B cell (primary cell): ENCODE measurements around the gene ALG2. TPM values are rescaled to one million over a fixed set of nuclear protein-coding genes. Genes with fewer than 3 reads are reported as not detected.
A peak's percentile ranks its signal among the peaks of the same experiment; 100 is the strongest.

Experiments
- ATAC-seq: fragments of 200-7000 bp; cut with Tn5 transposase; one replicate; pipeline ENCODE4 v1.10.0; 2021; ENCODE audit warnings: low read depth, mild to moderate bottlenecking, moderate number of reproducible peaks, moderate library complexity
- CTCF ChIA-PET: fragments of 350-600 bp; sonication (Branson Sonifier 250); formaldehyde crosslinking; loops from one replicate; lab custom pipeline; 2021; ENCODE audit warnings: antibody characterized with exemption, inconsistent platforms; lab: Charles Lee
- POLR2A ChIA-PET: fragments of 350-600 bp; sonication (Branson Sonifier 250); formaldehyde crosslinking; loops from one replicate; lab custom pipeline; 2021; ENCODE audit warnings: antibody characterized with exemption; lab: Charles Lee
- DNase-seq: peaks from one replicate; pipeline ENCODE4 v3.0.0; 2013
- H2AFZ ChIP-seq: 2 replicates; pipeline ENCODE4 v1.6.1; 2012; ENCODE audit warnings: mild to moderate bottlenecking, low read depth, low read length; ENCODE audit not compliant: insufficient read depth, poor library complexity, severe bottlenecking
- H3K27ac ChIP-seq, 2 donors: 1 replicate in 1 of 2; 2 replicates in 1 of 2; pipeline ENCODE4 v1.5.1; 2012 to 2013; ENCODE audit warnings: low read length in 2 of 2, mild to moderate bottlenecking in 2 of 2, moderate library complexity in 1 of 2
- H3K27me3 ChIP-seq, 4 experiments: fragments of 200-600 bp in 1 of 4; sonication (generic) in 1 of 4; replicated peaks in 1 of 4; 1 replicate in 2 of 4; 2 replicates in 2 of 4; pipeline versions ENCODE4 v1.6.1 to v1.7.0; 2013 to 2016; ENCODE audit warnings: low read length in 3 of 4, mild to moderate bottlenecking in 2 of 4, mixed read lengths in 1 of 4, moderate library complexity in 1 of 4; ENCODE audit not compliant: insufficient read depth in 4 of 4, control insufficient read depth in 3 of 4; ENCODE audit errors: control extremely low read depth in 1 of 4
- H3K36me3 ChIP-seq, 2 experiments: replicated peaks in 1 of 2; 1 replicate in 1 of 2; 2 replicates in 1 of 2; pipeline versions ENCODE4 v1.6.1 to v1.7.1; 2013; ENCODE audit warnings: low read length in 1 of 2; ENCODE audit not compliant: insufficient read depth in 2 of 2, control insufficient read depth in 1 of 2; ENCODE audit errors: control extremely low read depth in 1 of 2, extremely low read depth in 1 of 2
- H3K4me1 ChIP-seq, 2 donors: fragments of 200-600 bp in 1 of 2; sonication (generic) in 1 of 2; 1 replicate in 1 of 2; 2 replicates in 1 of 2; pipeline versions ENCODE4 v1.5.1 to v1.6.1; 2013 to 2017; ENCODE audit warnings: low read length in 2 of 2; ENCODE audit not compliant: control insufficient read depth in 2 of 2, insufficient read depth in 2 of 2
- H3K4me2 ChIP-seq: replicated peaks from 2 replicates; pipeline ENCODE3; 2012; ENCODE audit warnings: mild to moderate bottlenecking, low read depth, low read length; ENCODE audit not compliant: poor library complexity, severe bottlenecking
- H3K4me3 ChIP-seq, 5 experiments: fragments of 200-600 bp in 1 of 5; sonication (generic) in 1 of 5; 1 replicate in 3 of 5; 2 replicates in 2 of 5; pipeline versions ENCODE4 v1.5.1 to v1.7.0; 2011 to 2016; ENCODE audit warnings: low read length in 4 of 5, mild to moderate bottlenecking in 4 of 5, low read depth in 2 of 5, control low read depth in 1 of 5, moderate library complexity in 1 of 5; ENCODE audit not compliant: insufficient read depth in 1 of 5; ENCODE audit errors: control extremely low read depth in 1 of 5, extremely low read depth in 1 of 5
- H3K79me2 ChIP-seq: fragments of 200-600 bp; sonication (generic); one replicate; pipeline ENCODE4 v1.6.0; 2016; ENCODE audit warnings: low read length; ENCODE audit not compliant: control insufficient read depth, insufficient read depth
- H3K9ac ChIP-seq: fragments of 200-600 bp; sonication (generic); 2 replicates; pipeline ENCODE4 v1.6.1; 2017; ENCODE audit warnings: mild to moderate bottlenecking, low read length, moderate library complexity
- H3K9me3 ChIP-seq, 3 donors: one replicate each; pipeline versions ENCODE4 v1.6.1 to v1.7.1; 2013; ENCODE audit warnings: low read length in 2 of 3; ENCODE audit not compliant: control insufficient read depth in 2 of 3, insufficient read depth in 1 of 3; ENCODE audit errors: control extremely low read depth in 1 of 3
- H4K20me1 ChIP-seq: 2 replicates; pipeline ENCODE4 v1.6.0; 2012; ENCODE audit warnings: mild to moderate bottlenecking, low read length; ENCODE audit not compliant: insufficient read depth, control insufficient read depth, poor library complexity, severe bottlenecking
- H3K27ac Mint-ChIP-seq: one replicate; pipeline ENCODE4 v1.8.0; 2021; ENCODE audit warnings: mixed read lengths
- H3K27me3 Mint-ChIP-seq: one replicate; pipeline ENCODE4 v1.8.0; 2021; ENCODE audit warnings: mixed read lengths
- H3K4me1 Mint-ChIP-seq: one replicate; pipeline ENCODE4 v1.8.0; 2021; ENCODE audit warnings: mixed read lengths
- H3K4me3 Mint-ChIP-seq: one replicate; pipeline ENCODE4 v1.8.0; 2021; ENCODE audit warnings: mixed read lengths
- H3K9me3 Mint-ChIP-seq: one replicate; pipeline ENCODE4 v1.8.0; 2022; ENCODE audit warnings: mixed read lengths; ENCODE audit not compliant: insufficient read depth
- CTCF ChIP-seq: fragments of 200-600 bp; IDR thresholded peaks from one replicate; pipeline ENCODE4 v1.8.0; 2022; ENCODE audit warnings: antibody characterized with exemption, mild to moderate bottlenecking
- EZH2 ChIP-seq: IDR thresholded peaks from 2 replicates; pipeline ENCODE4 v1.6.1; 2012; ENCODE audit warnings: borderline replicate concordance, low read depth, mild to moderate bottlenecking, moderate library complexity, low read length; ENCODE audit not compliant: insufficient read depth, poor library complexity, severe bottlenecking
- WGBS: methylation state at CpG from one replicate; pipeline ENCODE4 v1.1.5; 2013; ENCODE audit warnings: missing lambda C conversion rate; ENCODE audit not compliant: insufficient coverage; 5-methylcytosine and 5-hydroxymethylcytosine counted together
- intact Hi-C: fragments of 100-400 bp; cut with micrococcal nuclease; formaldehyde crosslinking; loops from one replicate; pipeline ENCODE4 v1.10.0; 2022
- polyA plus RNA-seq: library from polyadenylated mRNA; depleted of rRNA; stranded (reverse); fragments of >200 nt; gene quantifications from 2 replicates; pipeline ENCODE4 v1.2.3, GENCODE V29; 2012
- total RNA-seq, 2 donors: library from RNA; stranded (reverse); fragments of 120-200 nt in 1 of 2; gene quantifications; 1 replicate in 1 of 2; 2 replicates in 1 of 2; pipeline versions ENCODE4 v1.2.3 to v1.2.4, GENCODE V29; 2013 to 2022

ALG2 gene
- total and polyA plus RNA-seq, 2 donors (not counting 1 experiment from before 2014, with no cell fraction given) = 14.3 to 46.3 TPM

GRCh38 chr9:99253772-99254431, 32.2 kb upstream of the ALG2 start:
- ATAC-seq = peak; percentile 87
- WGBS = 8% methylated on average over 15 of the region's 15 CpGs
- H3K27ac ChIP-seq = peak overlapping the region in 1 of 2 donors; percentile 2
- peak overlapping the region; percentile 64 for H3K4me2 ChIP-seq
- H3K36me3 ChIP-seq = no peaks in the 10 kb centered on the region
- H3K4me1 ChIP-seq = peaks cover 11 to 13% of the 10 kb centered on the region in 2 donors
- Mint-ChIP-seq H3K4me1 (peaks cover 18% of the 10 kb centered on the region), H3K27me3 (no peaks in the 10 kb centered on the region), H3K4me3 (peak overlapping the region; percentile 71), H3K27ac (peak overlapping the region; percentile 87), H3K9me3 (no peaks in the 10 kb centered on the region)
- peak; percentile 79 for DNase-seq
- peak overlapping the region; percentile 34 for H3K9ac ChIP-seq
- peak overlapping the region; percentile 79 for H2AFZ ChIP-seq
- H3K27me3 ChIP-seq = no peaks in the 10 kb centered on the region
- TF ChIP-seq CTCF = no peak
- no peak for TF ChIP-seq EZH2
- ChIA-PET CTCF (interaction anchor here (0.9 to 2.6 kb wide), 3 partner anchors 20 to 70 kb away, joined by 5 to 12 read pairs (median 7); no protein-coding TSS in a partner anchor), POLR2A (interaction anchor here (1.5 kb wide), 1 partner anchor 565 kb away, joined by 3 read pairs; no protein-coding TSS in a partner anchor)
- H3K4me3 ChIP-seq = peak overlapping the region in 4 of 5 experiments; percentile 4 to 36 (median 24)
- intact Hi-C loops = loop anchor here (2.0 kb wide), 1 partner anchor 17 kb away; no protein-coding TSS in a partner anchor
- H3K9me3 ChIP-seq = no peaks in the 10 kb centered on the region
- H3K79me2 ChIP-seq = no peaks in the 10 kb centered on the region
- H4K20me1 ChIP-seq = no peaks in the 10 kb centered on the region

GRCh38 chr9:99253134-99253533, 31.4 kb upstream of the ALG2 start:
- Histone ChIP-seq H3K27ac (no peak overlapping the region), H3K4me2 (peak overlapping the region; percentile 64), H3K4me1 (peaks cover 11 to 13% of the 10 kb centered on the region in 2 donors), H3K4me3 (no peak overlapping the region), H4K20me1 (no peaks in the 10 kb centered on the region), H3K36me3 (no peaks in the 10 kb centered on the region), H3K79me2 (no peaks in the 10 kb centered on the region), H3K27me3 (no peaks in the 10 kb centered on the region), H2AFZ (peak overlapping the region; percentile 79), H3K9ac (no peak overlapping the region), H3K9me3 (no peaks in the 10 kb centered on the region)
- H3K4me1 Mint-ChIP-seq = peaks cover 18% of the 10 kb centered on the region
- ChIA-PET POLR2A (interaction anchor here (1.5 kb wide), 1 partner anchor 566 kb away, joined by 3 read pairs; no protein-coding TSS in a partner anchor), CTCF (interaction anchor here (2.1 to 2.6 kb wide), 2 partner anchors 21 to 69 kb away, joined by 7 to 12 read pairs; no protein-coding TSS in a partner anchor)
- intact Hi-C loops = loop anchor here (2.0 kb wide), 1 partner anchor 16 kb away; no protein-coding TSS in a partner anchor
- DNase-seq (no peak), ATAC-seq (no peak)
- TF ChIP-seq CTCF (no peak), EZH2 (no peak)
- H3K27ac Mint-ChIP-seq = peak overlapping the region; percentile 87
- H3K9me3 Mint-ChIP-seq = no peaks in the 10 kb centered on the region
- peak overlapping the region; percentile 71 for H3K4me3 Mint-ChIP-seq
- WGBS = no CpG with 5 or more reads among the region's 2 CpGs
- H3K27me3 Mint-ChIP-seq = no peaks in the 10 kb centered on the region
